Transverse colon (tissue), 4 donors: Measurements from ENCODE around the gene TARS2. TPM values are rescaled to one million over a fixed set of nuclear protein-coding genes. Genes with fewer than 3 reads are reported as not detected.

Source experiments
- DNase-seq: peaks from one replicate; pipeline ENCODE4 v3.0.0-alpha.2; 2019
- H3K27ac ChIP-seq, 4 donors: fragments of 200-600 bp; sonication (generic); 2 replicates each; pipeline ENCODE4 v1.5.1; 2016 to 2018; ENCODE audit warnings: inconsistent platforms in 4 of 4
- H3K27me3 ChIP-seq: fragments of 200-600 bp; sonication (generic); 2 replicates; pipeline ENCODE4 v1.5.1; 2017; ENCODE audit warnings: inconsistent platforms
- H3K36me3 ChIP-seq, 4 donors: fragments of 200-600 bp; sonication (generic); 2 replicates each; pipeline ENCODE4 v1.5.1; 2017 to 2019; ENCODE audit warnings: inconsistent platforms in 4 of 4
- H3K4me1 ChIP-seq, 4 donors: fragments of 200-600 bp; sonication (generic); 2 replicates each; pipeline ENCODE4 v1.5.1; 2017 to 2020; ENCODE audit warnings: inconsistent platforms in 4 of 4
- H3K4me3 ChIP-seq, 4 donors: fragments of 200-600 bp; sonication (generic); 1 replicate in 1 of 4; 2 replicates in 3 of 4; pipeline versions ENCODE4 v1.5.1 to v1.6.1; 2017 to 2019; ENCODE audit warnings: inconsistent platforms in 4 of 4
- H3K9me3 ChIP-seq, 2 donors: fragments of 200-600 bp; sonication (generic); 2 replicates each; pipeline ENCODE4 v1.5.1; 2017 to 2019; ENCODE audit warnings: inconsistent platforms in 2 of 2
- CTCF ChIP-seq, 5 experiments: fragments of 200-600 bp in 3 of 5; fragments of 450-650 bp in 2 of 5; sonication (generic) in 3 of 5; IDR thresholded peaks; 1 replicate in 2 of 5; 2 replicates in 3 of 5; pipeline ENCODE4 v1.5.1; 2016 to 2017; ENCODE audit warnings: antibody characterized with exemption in 5 of 5, inconsistent platforms in 3 of 5, mild to moderate bottlenecking in 2 of 5, moderate library complexity in 1 of 5
- EP300 ChIP-seq: sonication (generic); formaldehyde crosslinking; IDR thresholded peaks from one replicate; pipeline ENCODE4 v1.6.1; 2017; ENCODE audit warnings: antibody characterized with exemption, low read depth
- POLR2A ChIP-seq: fragments of 450-650 bp; IDR thresholded peaks from one replicate; pipeline ENCODE4 v1.6.1; 2016; ENCODE audit warnings: antibody characterized with exemption, mild to moderate bottlenecking, moderate library complexity
- POLR2AphosphoS5 ChIP-seq, 3 donors: sonication (generic); formaldehyde crosslinking; IDR thresholded peaks; one replicate each; pipeline ENCODE4 v1.6.1; 2016; ENCODE audit warnings: antibody characterized with exemption in 3 of 3
- WGBS, 2 donors: methylation state at CpG; one replicate each; pipeline ENCODE4 v1.1.5; 2018; ENCODE audit warnings: low coverage in 1 of 2; 5-methylcytosine and 5-hydroxymethylcytosine counted together
- in situ Hi-C, 4 donors: fragments of 200-750 bp; cut with MboI; loops; one replicate each; pipeline versions ENCODE4 v1.15.0 to v1.15.1; 2017; ENCODE audit warnings: low sequenced_read_pairs in 3 of 4, low pct_ligation_motif_present in 1 of 4, low pct_unique_long_range_greater_than_20kb in 1 of 4
- intact Hi-C: fragments of 100-400 bp; cut with DNase I; formaldehyde crosslinking; loops from one replicate; pipeline ENCODE4 v1.15.1; 2023; ENCODE audit warnings: low total_unique reads
- total RNA-seq, 4 donors: library from RNA; depleted of rRNA; stranded (reverse); fragments of >200 nt; gene quantifications; one replicate each; pipeline ENCODE4 v1.1.0, GENCODE V29; 2016

Gene TARS2
- total RNA-seq, result 10 to 100 TPM in 2 of 4 donors, 1 to 10 TPM in 2; 2.8 to 22.7 (median 9.0) TPM

DNA sequence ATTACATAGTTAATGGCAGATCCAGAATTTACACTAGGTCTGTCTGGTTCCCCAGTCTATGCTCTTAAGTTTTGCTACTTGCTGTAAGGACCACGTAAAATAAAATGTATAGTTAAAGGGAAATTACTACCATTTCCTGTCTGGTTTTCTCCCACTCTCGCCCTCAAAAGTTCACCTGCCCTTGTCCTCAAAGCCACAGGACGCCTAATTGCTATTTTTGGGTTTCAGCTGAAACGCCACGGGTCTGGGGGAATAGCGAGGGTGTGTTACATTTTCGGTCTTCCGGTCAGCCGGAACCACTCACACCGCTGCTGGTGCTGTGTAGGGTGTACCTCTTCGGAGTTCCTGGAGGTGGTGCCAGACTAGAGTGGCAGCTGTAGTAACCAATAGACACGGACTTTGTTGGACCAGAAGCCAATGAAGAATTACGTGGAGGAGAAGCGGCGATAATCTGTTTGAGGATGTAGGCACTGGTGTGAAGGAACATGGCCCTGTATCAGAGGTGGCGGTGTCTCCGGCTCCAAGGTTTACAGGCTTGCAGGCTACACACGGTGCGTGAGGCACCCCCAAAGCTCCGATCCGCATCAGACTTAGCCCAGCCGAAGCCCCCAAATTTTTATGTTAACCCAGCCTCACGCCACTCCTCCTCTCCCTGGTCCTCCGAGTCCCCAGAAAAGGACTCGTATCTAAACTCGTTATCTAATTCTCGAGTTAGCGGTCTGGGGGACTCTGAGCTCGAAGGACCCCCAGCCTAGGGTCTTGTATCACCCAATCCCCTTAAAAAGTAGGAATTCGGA lies at the start of gene TARS2:
Gene TARS2 (plus strand): TSS at position 454 of the 797 bp plus-strand sequence. CDS start 32 bp downstream, at position 486.
- DNase-seq, result peak; percentile 97
- peaks cover 0 to 8% (median 4%) of the 10 kb centered on the region in 4 donors for H3K4me1 ChIP-seq
- 0% methylated on average over 1 to 30 of the region's 30 CpGs for WGBS, 2 donors
- H3K9me3 ChIP-seq, result no peaks in the 10 kb centered on the region
- peak within 1 kb of the TSS; percentile 55 to 80 (median 65) for H3K4me3 ChIP-seq
- H3K27ac ChIP-seq, result peak within 1 kb of the TSS; percentile 79 to 85 (median 80)
- H3K36me3 ChIP-seq, result peaks cover 0 to 13% (median 4%) of the 10 kb centered on the region in 4 donors
- intact Hi-C loops, result loop anchor here (10.0 kb wide), 1 partner anchor 48 kb away; no protein-coding TSS in a partner anchor
- TF ChIP-seq EP300 (no peak), CTCF (IDR thresholded peaks at IDR 0.05) (peak; percentile 29 to 77 (median 36)), POLR2AphosphoS5 (IDR thresholded peaks at IDR 0.05) (peak; percentile 76 to 81 (median 78)), POLR2A (peak; percentile 77)
- in situ Hi-C loops, result loop anchor here in 1 of 4 donors (10.0 kb wide), 1 partner anchor 48 kb away; no protein-coding TSS in a partner anchor
- H3K27me3 ChIP-seq, result no peaks in the 10 kb centered on the region

GRCh38 chr1:150441121-150441520 lies 46.1 kb upstream of the TARS2 start:
- Histone ChIP-seq H3K4me3 (no peak overlapping the region), H3K9me3 (no peaks in the 10 kb centered on the region), H3K4me1 (no peaks in the 10 kb centered on the region), H3K36me3 (peaks cover 0 to 37% (median 5%) of the 10 kb centered on the region in 4 donors), H3K27me3 (no peaks in the 10 kb centered on the region), H3K27ac (no peak overlapping the region)
- no peak for DNase-seq
- intact Hi-C loops, result no loop called here
- TF ChIP-seq POLR2AphosphoS5 (IDR thresholded peaks at IDR 0.05) (no peak), EP300 (no peak), CTCF (IDR thresholded peaks at IDR 0.05) (no peak), POLR2A (no peak)
- in situ Hi-C loops, result no loop called here
- 79 to 88% methylated on average over 2 of the region's 2 CpGs for WGBS, 2 donors

DNA sequence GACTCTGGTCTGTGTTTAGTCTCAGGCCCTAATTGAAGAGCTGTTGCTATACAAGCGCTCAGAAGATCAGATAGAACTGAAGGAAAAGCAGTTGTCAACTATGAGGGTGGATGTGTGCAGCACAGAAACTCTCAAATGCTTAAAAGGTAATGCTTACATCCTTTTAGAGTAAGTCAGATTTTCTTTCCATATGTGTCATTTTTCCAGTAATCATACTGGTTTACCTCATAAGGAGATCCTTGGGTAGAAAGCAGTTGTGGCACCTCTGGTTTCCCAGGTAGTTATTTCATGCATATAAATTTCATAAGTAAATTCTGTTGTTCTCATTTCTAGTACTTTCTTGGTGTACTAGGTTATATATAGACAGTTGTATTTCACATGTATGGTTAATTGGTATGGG lies 43.0 kb upstream of the TARS2 start:
- no peak for TF ChIP-seq CTCF (IDR thresholded peaks at IDR 0.05)
- TF ChIP-seq POLR2AphosphoS5 (IDR thresholded peaks at IDR 0.05), result no peak
- no peak for TF ChIP-seq EP300
- no peak for TF ChIP-seq POLR2A
- DNase-seq, result no peak
- intact Hi-C loops, result no loop called here
- H3K36me3 ChIP-seq, result peaks cover 0 to 56% (median 20%) of the 10 kb centered on the region in 4 donors
- H3K4me1 ChIP-seq, result no peaks in the 10 kb centered on the region
- H3K27ac ChIP-seq, result no peak overlapping the region
- no peaks in the 10 kb centered on the region for H3K9me3 ChIP-seq
- in situ Hi-C loops, result no loop called here
- no peaks in the 10 kb centered on the region for H3K27me3 ChIP-seq
- WGBS, 2 donors, result 93 to 100% methylated on average over 1 of the region's 1 CpG
- no peak overlapping the region for H3K4me3 ChIP-seq

DNA sequence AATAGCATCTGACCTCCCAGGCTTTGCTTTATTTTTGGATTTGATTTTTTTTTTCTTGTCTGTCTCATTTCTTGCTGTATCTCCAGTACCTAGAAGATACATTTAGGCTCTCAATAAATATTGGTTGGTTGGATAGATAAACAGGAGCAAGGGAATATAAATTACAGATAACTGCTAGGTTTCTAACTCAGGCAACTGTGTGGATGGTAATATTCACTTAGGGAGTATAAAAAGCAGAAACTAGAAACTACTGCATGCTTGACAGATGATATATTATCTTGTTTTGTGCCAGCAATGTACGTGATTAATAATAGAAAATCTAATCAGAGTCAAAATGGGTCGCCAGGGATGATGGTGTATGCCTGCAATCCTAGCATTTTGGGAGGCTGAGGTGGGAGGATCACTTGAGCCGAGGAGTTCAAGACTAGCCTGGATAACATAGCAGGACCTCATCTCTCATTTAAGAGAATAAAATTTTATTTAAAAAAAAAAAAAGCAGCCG lies 31.0 kb upstream of the TARS2 start:
- in situ Hi-C loops, result no loop called here
- WGBS, 2 donors, result 82 to 89% methylated on average over 1 to 4 of the region's 4 CpGs
- Histone ChIP-seq H3K36me3 (peaks cover 0 to 53% (median 20%) of the 10 kb centered on the region in 4 donors), H3K9me3 (no peaks in the 10 kb centered on the region), H3K27ac (no peak overlapping the region), H3K4me3 (no peak overlapping the region), H3K4me1 (no peaks in the 10 kb centered on the region), H3K27me3 (no peaks in the 10 kb centered on the region)
- intact Hi-C loops, result no loop called here
- no peak for DNase-seq
- no peak for TF ChIP-seq POLR2AphosphoS5 (IDR thresholded peaks at IDR 0.05)
- no peak for TF ChIP-seq CTCF (IDR thresholded peaks at IDR 0.05)
- no peak for TF ChIP-seq EP300
